Progenitor cell of endocrine pancreas (in vitro differentiated cells): ENCODE results near the gene SP6. TPM values are rescaled to one million over a fixed set of nuclear protein-coding genes. Genes with fewer than 3 reads are reported as not detected.

Source experiments
- DNase-seq: peaks from one replicate; pipeline ENCODE4 v3.0.0; 2021; ENCODE audit warnings: low spot score; ENCODE audit not compliant: unreplicated experiment
- H3K27ac Mint-ChIP-seq: 2 replicates; pipeline ENCODE4 v1.8.0; 2021; ENCODE audit warnings: mild to moderate bottlenecking, moderate library complexity, mixed read lengths
- H3K27me3 Mint-ChIP-seq: 2 replicates; pipeline ENCODE4 v1.8.0; 2021; ENCODE audit warnings: mixed read lengths
- H3K36me3 Mint-ChIP-seq: 2 replicates; pipeline ENCODE4 v1.8.0; 2022; ENCODE audit warnings: mixed read lengths; ENCODE audit not compliant: insufficient read depth
- H3K4me1 Mint-ChIP-seq: 2 replicates; pipeline ENCODE4 v1.8.0; 2021; ENCODE audit warnings: low read depth, mixed read lengths
- H3K4me3 Mint-ChIP-seq: 2 replicates; pipeline ENCODE4 v1.8.0; 2021; ENCODE audit warnings: low read depth, mild to moderate bottlenecking, moderate library complexity, mixed read lengths
- H3K9me3 Mint-ChIP-seq: 2 replicates; pipeline ENCODE4 v1.8.0; 2021; ENCODE audit warnings: low read depth, mixed read lengths
- CTCF ChIP-seq: fragments of 200-600 bp; sonication (generic); IDR thresholded peaks from one replicate; pipeline ENCODE4 v1.5.0; 2021; ENCODE audit warnings: antibody characterized with exemption, mild to moderate bottlenecking; ENCODE audit not compliant: unreplicated experiment
- total RNA-seq: library from RNA; stranded (reverse); gene quantifications from 2 replicates; pipeline ENCODE4 v1.2.1, GENCODE V29; 2021

SP6 gene
- total RNA-seq, 1 donor from 2014 or later: 0.74 TPM

- DNase-seq: no peak
- Mint-ChIP-seq H3K4me1 (peaks cover 16% of the 10 kb centered on the region), H3K27me3 (peaks cover 51% of the 10 kb centered on the region), H3K4me3 (no peak overlapping the region), H3K36me3 (no peaks in the 10 kb centered on the region), H3K27ac (no peak overlapping the region), H3K9me3 (no peaks in the 10 kb centered on the region)
- TF ChIP-seq CTCF: peak; percentile 48
Measured at GRCh38 chr17:47844814-47845715, 5.9 kb downstream of the SP6 start.

GRCh38 chr17:47844227-47844626 lies 6.7 kb downstream of the SP6 start:
- Mint-ChIP-seq H3K4me1 (peaks cover 20% of the 10 kb centered on the region), H3K27ac (no peak overlapping the region), H3K4me3 (no peak overlapping the region)

GRCh38 chr17:47843391-47843730 lies 7.6 kb downstream of the SP6 start:
- peaks cover 34% of the 10 kb centered on the region for H3K27me3 Mint-ChIP-seq
- peaks cover 20% of the 10 kb centered on the region for H3K4me1 Mint-ChIP-seq
- H3K36me3 Mint-ChIP-seq: no peaks in the 10 kb centered on the region
- no peaks in the 10 kb centered on the region for H3K9me3 Mint-ChIP-seq
- H3K4me3 Mint-ChIP-seq: no peak overlapping the region
- peak overlapping the region; percentile 62 for H3K27ac Mint-ChIP-seq
- TF ChIP-seq CTCF: no peak
- no peak for DNase-seq

More at GRCh38 chr17:47844227-47844626, 6.7 kb downstream of the SP6 start:
- no peaks in the 10 kb centered on the region for H3K36me3 Mint-ChIP-seq
- H3K9me3 Mint-ChIP-seq: no peaks in the 10 kb centered on the region
- peaks cover 43% of the 10 kb centered on the region for H3K27me3 Mint-ChIP-seq
- DNase-seq: no peak
- no peak for TF ChIP-seq CTCF

GRCh38 chr17:47841488-47842291 lies 9.3 kb downstream of the SP6 start:
- peak overlapping the region; percentile 94 for H3K4me3 Mint-ChIP-seq
- H3K27ac Mint-ChIP-seq: peak overlapping the region; percentile 97
- TF ChIP-seq CTCF: no peak
- DNase-seq: no peak
- H3K36me3 Mint-ChIP-seq: peaks cover 3% of the 10 kb centered on the region
- peaks cover 20% of the 10 kb centered on the region for H3K4me1 Mint-ChIP-seq
- H3K9me3 Mint-ChIP-seq: no peaks in the 10 kb centered on the region
- peaks cover 20% of the 10 kb centered on the region for H3K27me3 Mint-ChIP-seq

- Mint-ChIP-seq H3K4me1 (peaks cover 20% of the 10 kb centered on the region), H3K36me3 (peaks cover 3% of the 10 kb centered on the region), H3K4me3 (peak within 1 kb of the TSS; percentile 94), H3K9me3 (no peaks in the 10 kb centered on the region), H3K27me3 (peaks cover 12% of the 10 kb centered on the region), H3K27ac (peak within 1 kb of the TSS; percentile 97)
- TF ChIP-seq CTCF: peak; percentile 91
- peak; percentile 97 for DNase-seq
Measured at GRCh38 chr17:47840742-47841487, 10.0 kb downstream of the SP6 start, which contains the start of gene SCRN2. Gene SCRN2 (minus strand): TSS chr17:47841273. CDS start chr17:47840843, 430 bp downstream.
